ENCODE results near the gene DNAJC17. TPM values are rescaled to one million over a fixed set of nuclear protein-coding genes. Genes with fewer than 3 reads are reported as not detected.

DNAJC17 gene
- total RNA-seq, 2 donors from 2014 or later = 26.3 to 37.3 TPM

DNA sequence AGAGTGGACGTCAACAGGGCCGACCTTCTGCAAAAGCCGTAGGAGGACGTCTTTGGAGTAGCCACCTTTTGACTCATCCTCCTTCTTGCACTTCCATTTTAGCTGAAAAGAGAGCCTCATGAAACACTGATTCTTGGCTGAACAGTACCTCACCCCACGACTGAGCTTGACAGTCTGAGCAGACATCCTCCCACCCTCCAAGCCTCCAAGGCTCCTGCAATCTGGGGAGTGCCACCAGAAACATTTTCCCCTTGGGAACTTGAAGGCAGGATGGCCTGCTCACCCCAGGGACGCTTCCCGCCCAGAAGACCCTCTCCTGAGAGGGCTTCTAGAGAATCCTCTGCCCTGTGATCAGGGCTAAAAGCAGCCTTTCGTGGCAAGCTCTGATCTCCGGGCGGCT lies 32.3 kb downstream of the DNAJC17 start:
- Mint-ChIP-seq H3K9me3 (no peaks in the 10 kb centered on the region), H3K4me1 (ENCODE audit: low read depth) (peaks cover 12% of the 10 kb centered on the region), H3K36me3 (ENCODE audit: insufficient read depth in 2 of 2) (peaks cover 2 to 7% of the 10 kb centered on the region in 2 donors), H3K27ac (no peak overlapping the region), H3K27me3 (ENCODE audit: low read depth) (no peaks in the 10 kb centered on the region), H3K4me3 (no peak overlapping the region)
- ATAC-seq (replicated peaks in 1 of 2) (no peak), DNase-seq (no peak)

GRCh38 chr15:40773902-40774301 lies 33.4 kb downstream of the DNAJC17 start:
- H3K36me3 Mint-ChIP-seq (ENCODE audit: insufficient read depth in 2 of 2) = peaks cover 2 to 3% of the 10 kb centered on the region in 2 donors
- H3K4me1 Mint-ChIP-seq (ENCODE audit: low read depth) = peaks cover 23% of the 10 kb centered on the region
- DNase-seq (no peak), ATAC-seq (replicated peaks in 1 of 2) (no peak)
- H3K27ac Mint-ChIP-seq = no peak overlapping the region
- no peaks in the 10 kb centered on the region for H3K27me3 Mint-ChIP-seq (ENCODE audit: low read depth)
- H3K4me3 Mint-ChIP-seq = no peak overlapping the region
- no peaks in the 10 kb centered on the region for H3K9me3 Mint-ChIP-seq

GRCh38 chr15:40773496-40773895 lies 33.8 kb downstream of the DNAJC17 start:
- ATAC-seq (replicated peaks in 1 of 2) = no peak
- Mint-ChIP-seq H3K4me3 (no peak overlapping the region), H3K9me3 (no peaks in the 10 kb centered on the region), H3K36me3 (ENCODE audit: insufficient read depth in 2 of 2) (peaks cover 2 to 3% of the 10 kb centered on the region in 2 donors), H3K27me3 (ENCODE audit: low read depth) (no peaks in the 10 kb centered on the region), H3K27ac (no peak overlapping the region), H3K4me1 (ENCODE audit: low read depth) (peaks cover 27% of the 10 kb centered on the region)
- DNase-seq = no peak

DNA sequence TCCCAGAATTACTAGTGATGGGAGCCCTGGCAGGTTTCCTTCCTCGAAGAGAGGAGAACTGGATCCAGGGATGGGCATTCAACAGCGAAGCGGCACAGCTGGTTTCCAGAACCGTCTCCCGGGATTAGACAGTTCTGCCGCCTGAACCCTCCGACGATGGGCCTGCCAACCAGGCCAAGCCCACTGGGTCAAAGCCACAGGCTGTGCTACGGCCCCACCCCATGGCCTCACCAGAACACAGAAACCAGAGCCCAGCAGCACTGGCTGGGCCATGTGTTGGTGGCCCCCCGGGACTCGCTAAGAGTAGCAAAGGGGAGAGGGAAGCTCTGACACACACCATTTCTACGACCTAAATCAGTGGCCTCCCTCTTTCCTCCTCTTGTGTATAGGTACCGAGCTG lies 35.3 kb downstream of the DNAJC17 start:
- no peak for DNase-seq
- H3K36me3 Mint-ChIP-seq (ENCODE audit: insufficient read depth in 2 of 2) = peaks cover 2 to 3% of the 10 kb centered on the region in 2 donors
- H3K27ac Mint-ChIP-seq = no peak overlapping the region

DNA sequence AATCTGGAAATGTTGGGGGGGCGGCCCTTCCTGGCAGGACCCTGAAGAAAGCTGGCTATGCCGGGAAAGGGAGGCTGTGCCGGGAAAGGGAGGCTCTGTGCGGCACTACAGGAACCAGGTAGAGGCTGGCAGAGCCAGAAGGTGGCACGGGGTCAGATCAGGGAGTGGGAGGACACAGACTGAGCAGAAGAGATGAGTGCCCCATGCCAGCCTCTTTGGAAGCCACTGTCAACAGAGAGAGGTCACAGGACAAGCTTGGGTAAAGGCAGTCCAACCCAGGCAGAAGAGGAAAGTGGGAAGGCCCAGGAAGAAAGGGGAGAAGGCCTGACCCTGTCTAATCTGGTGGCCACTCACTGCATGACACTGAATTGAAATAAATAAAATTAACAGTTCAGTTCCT lies 36.0 kb downstream of the DNAJC17 start:
- Mint-ChIP-seq H3K27ac (no peak overlapping the region), H3K9me3 (no peaks in the 10 kb centered on the region), H3K27me3 (ENCODE audit: low read depth) (no peaks in the 10 kb centered on the region), H3K4me1 (ENCODE audit: low read depth) (peaks cover 24% of the 10 kb centered on the region), H3K36me3 (ENCODE audit: insufficient read depth in 2 of 2) (no peaks in the 10 kb centered on the region), H3K4me3 (no peak overlapping the region)
- ATAC-seq (replicated peaks in 1 of 2) = no peak
- no peak for DNase-seq

More for the DNA sequence above, 35.3 kb downstream of the DNAJC17 start:
- H3K4me1 Mint-ChIP-seq (ENCODE audit: low read depth) = peaks cover 31% of the 10 kb centered on the region
- no peaks in the 10 kb centered on the region for H3K9me3 Mint-ChIP-seq
- H3K4me3 Mint-ChIP-seq = no peak overlapping the region
- ATAC-seq (replicated peaks in 1 of 2) = no peak
- no peaks in the 10 kb centered on the region for H3K27me3 Mint-ChIP-seq (ENCODE audit: low read depth)

GRCh38 chr15:40770147-40770721 lies 37.0 kb downstream of the DNAJC17 start:
- Mint-ChIP-seq H3K4me3 (peak overlapping the region; percentile 37 to 77), H3K27ac (no peak overlapping the region), H3K36me3 (ENCODE audit: insufficient read depth in 2 of 2) (no peaks in the 10 kb centered on the region), H3K27me3 (ENCODE audit: low read depth) (no peaks in the 10 kb centered on the region), H3K4me1 (ENCODE audit: low read depth) (peaks cover 34% of the 10 kb centered on the region), H3K9me3 (no peaks in the 10 kb centered on the region)
- DNase-seq (no peak), ATAC-seq (replicated peaks in 1 of 2) (no peak)

- Mint-ChIP-seq H3K27me3 (ENCODE audit: low read depth) (no peaks in the 10 kb centered on the region), H3K4me1 (ENCODE audit: low read depth) (peaks cover 40% of the 10 kb centered on the region), H3K36me3 (ENCODE audit: insufficient read depth in 2 of 2) (no peaks in the 10 kb centered on the region), H3K9me3 (no peaks in the 10 kb centered on the region), H3K27ac (peak within 1 kb of the TSS; percentile 88), H3K4me3 (peak within 1 kb of the TSS; percentile 69 to 77)
- DNase-seq (peak; percentile 38 to 64), ATAC-seq (replicated peaks in 1 of 2) (peak; percentile 50 to 63)
These were observed 37.8 kb downstream of the DNAJC17 start, which contains the start of gene C15orf62 for GRCh38 chr15:40769274-40770146. Gene C15orf62 (plus strand): TSS chr15:40769980. CDS start chr15:40770496, 516 bp downstream.

DNA sequence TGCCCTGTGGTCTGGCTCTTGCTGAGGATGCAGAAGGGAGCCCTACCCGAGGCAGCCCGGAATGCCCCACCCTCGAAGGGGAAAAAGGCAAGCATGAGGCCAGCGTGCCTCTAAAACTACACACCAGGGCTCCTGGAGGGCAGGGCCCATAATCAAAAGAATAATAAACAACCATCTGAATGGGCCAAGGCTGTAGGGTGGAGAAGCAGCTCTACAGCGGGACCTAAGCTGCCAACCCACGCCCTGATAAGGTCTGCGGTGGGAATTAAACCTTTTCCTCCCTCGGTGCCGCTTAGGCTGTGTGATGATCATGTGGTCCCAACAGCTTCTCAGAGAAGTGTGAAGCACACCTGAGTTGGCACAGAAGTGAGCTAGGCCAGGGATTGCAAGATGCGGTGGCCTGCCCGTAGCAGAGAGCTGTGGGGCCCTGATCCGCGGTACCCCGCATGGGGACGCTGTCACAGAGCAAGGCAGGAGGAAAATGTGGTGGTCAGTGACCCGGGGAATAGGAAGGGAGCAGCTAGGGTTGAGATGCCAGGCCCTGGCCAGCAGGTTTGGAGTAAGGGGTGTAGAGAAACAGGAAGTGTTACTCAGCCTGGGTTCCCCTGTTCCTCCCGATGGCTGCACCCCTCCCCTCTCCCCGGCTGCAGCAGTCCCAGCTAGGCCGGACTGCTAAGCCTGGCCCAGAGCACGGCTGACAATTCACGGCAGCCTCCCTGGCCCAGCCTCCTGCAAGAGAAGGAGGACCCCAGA lies 38.6 kb downstream of the DNAJC17 start:
- H3K4me1 Mint-ChIP-seq (ENCODE audit: low read depth) = peaks cover 40% of the 10 kb centered on the region
- no peaks in the 10 kb centered on the region for H3K36me3 Mint-ChIP-seq (ENCODE audit: insufficient read depth in 2 of 2)
- DNase-seq (no peak), ATAC-seq (replicated peaks in 1 of 2) (no peak)
- H3K27me3 Mint-ChIP-seq (ENCODE audit: low read depth) = no peaks in the 10 kb centered on the region
- H3K9me3 Mint-ChIP-seq = no peaks in the 10 kb centered on the region
- peak overlapping the region; percentile 69 to 77 for H3K4me3 Mint-ChIP-seq
- H3K27ac Mint-ChIP-seq = peak overlapping the region; percentile 88

DNA sequence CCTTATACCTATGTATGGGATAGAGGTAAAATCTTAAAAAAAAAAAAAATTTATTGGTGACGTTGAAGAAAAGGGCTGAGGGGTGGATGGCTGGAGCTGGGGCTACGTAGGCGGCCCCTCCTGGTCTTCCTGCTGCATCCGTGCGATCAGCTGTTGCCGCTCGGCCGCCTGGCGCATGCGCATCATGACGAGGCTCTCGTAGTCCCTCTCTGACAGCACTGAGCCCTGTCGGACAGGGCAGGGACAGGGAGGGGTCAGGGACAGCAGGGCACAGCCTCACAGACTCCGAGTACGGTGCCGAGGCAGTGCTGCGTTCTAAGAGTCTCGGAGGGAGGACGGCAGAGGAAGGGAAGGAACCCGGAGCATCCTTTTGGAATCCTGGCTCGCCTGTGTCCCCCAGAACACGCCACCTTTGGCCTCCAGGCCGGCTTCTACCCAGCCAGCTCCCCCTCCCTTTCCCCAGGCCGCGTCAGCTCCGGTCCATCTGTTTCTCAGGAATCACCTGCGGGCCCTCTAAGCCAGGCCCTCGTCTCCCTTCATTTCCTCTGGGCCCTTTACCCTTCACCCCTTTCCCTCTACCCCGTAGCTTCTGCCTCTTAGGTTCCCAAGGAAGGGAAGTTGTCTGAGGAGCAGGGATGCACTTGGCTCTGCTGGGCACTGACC lies 39.3 kb downstream of the DNAJC17 start:
- Mint-ChIP-seq H3K27ac (no peak overlapping the region), H3K27me3 (ENCODE audit: low read depth) (no peaks in the 10 kb centered on the region), H3K36me3 (ENCODE audit: insufficient read depth in 2 of 2) (no peaks in the 10 kb centered on the region), H3K4me1 (ENCODE audit: low read depth) (peaks cover 46% of the 10 kb centered on the region), H3K9me3 (no peaks in the 10 kb centered on the region), H3K4me3 (peak overlapping the region in 1 of 2 donors; percentile 77)
- ATAC-seq (replicated peaks in 1 of 2) = no peak
- no peak for DNase-seq

DNA sequence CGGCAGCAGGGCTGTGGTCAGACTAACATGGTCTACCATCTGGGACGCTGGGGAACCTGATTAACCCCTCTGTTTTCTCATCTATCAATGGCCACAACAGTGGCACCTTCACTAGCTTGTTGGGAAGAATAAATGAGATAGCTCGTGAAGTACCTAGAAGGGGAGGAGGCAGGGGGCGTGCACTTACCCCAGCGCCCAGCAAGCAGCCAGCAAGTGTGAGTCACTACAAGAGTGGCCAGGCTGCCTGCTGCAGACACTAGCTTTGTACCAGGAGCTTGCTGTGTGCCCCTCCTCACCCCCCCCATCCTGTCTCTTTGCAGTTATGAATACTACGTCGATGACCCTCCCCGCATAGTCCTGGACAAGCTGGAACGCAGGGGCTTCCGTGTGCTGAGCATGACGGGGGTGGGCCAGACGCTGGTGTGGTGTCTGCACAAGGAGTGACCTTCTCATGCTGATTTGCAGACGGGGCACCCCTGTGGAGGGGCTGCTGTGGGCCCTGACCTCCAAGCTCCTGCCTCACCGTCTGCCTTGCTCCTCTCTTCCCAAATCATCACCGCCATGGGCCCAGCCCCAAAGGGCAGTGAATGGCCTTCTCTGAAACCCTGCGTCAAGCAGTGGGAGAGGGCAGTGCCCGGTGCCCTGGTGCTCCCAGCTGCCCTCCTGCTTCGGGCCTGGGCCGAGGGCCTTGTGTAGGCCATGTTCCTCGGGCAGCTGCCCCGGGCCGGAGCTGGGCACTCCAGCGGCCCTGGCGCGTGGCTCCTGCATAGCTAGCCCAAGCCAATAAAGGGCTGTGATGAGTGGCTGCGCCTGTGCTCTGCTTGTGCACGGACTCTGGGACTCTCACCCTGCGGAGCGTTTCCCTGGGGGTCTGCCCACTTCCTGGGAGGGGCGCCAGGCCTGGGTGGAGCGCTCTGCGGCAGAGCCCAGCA lies 40.1 kb downstream of the DNAJC17 start:
- H3K4me1 Mint-ChIP-seq (ENCODE audit: low read depth) = peaks cover 52% of the 10 kb centered on the region

GRCh38 chr15:40766194-40766815 lies 41.0 kb downstream of the DNAJC17 start:
- no peak overlapping the region for H3K27ac Mint-ChIP-seq
- H3K36me3 Mint-ChIP-seq (ENCODE audit: insufficient read depth in 2 of 2) = no peaks in the 10 kb centered on the region
- DNase-seq (no peak), ATAC-seq (replicated peaks in 1 of 2) (no peak)
- no peaks in the 10 kb centered on the region for H3K9me3 Mint-ChIP-seq
- H3K4me3 Mint-ChIP-seq = peak overlapping the region in 1 of 2 donors; percentile 7
- no peaks in the 10 kb centered on the region for H3K27me3 Mint-ChIP-seq (ENCODE audit: low read depth)
- H3K4me1 Mint-ChIP-seq (ENCODE audit: low read depth) = peaks cover 52% of the 10 kb centered on the region

More for the DNA sequence above, 40.1 kb downstream of the DNAJC17 start:
- Mint-ChIP-seq H3K4me3 (no peak overlapping the region), H3K27me3 (ENCODE audit: low read depth) (no peaks in the 10 kb centered on the region), H3K9me3 (no peaks in the 10 kb centered on the region), H3K36me3 (ENCODE audit: insufficient read depth in 2 of 2) (no peaks in the 10 kb centered on the region), H3K27ac (no peak overlapping the region)
- DNase-seq (no peak), ATAC-seq (replicated peaks in 1 of 2) (no peak)
